HG03571 (cell line): ENCODE data around the gene F2.

Experiments
- ATAC-seq: cut with Tn5 transposase; IDR thresholded peaks from one replicate; pipeline ENCODE4 v1.9.1; 2021; ENCODE audit not compliant: unreplicated experiment

F2 gene

DNA sequence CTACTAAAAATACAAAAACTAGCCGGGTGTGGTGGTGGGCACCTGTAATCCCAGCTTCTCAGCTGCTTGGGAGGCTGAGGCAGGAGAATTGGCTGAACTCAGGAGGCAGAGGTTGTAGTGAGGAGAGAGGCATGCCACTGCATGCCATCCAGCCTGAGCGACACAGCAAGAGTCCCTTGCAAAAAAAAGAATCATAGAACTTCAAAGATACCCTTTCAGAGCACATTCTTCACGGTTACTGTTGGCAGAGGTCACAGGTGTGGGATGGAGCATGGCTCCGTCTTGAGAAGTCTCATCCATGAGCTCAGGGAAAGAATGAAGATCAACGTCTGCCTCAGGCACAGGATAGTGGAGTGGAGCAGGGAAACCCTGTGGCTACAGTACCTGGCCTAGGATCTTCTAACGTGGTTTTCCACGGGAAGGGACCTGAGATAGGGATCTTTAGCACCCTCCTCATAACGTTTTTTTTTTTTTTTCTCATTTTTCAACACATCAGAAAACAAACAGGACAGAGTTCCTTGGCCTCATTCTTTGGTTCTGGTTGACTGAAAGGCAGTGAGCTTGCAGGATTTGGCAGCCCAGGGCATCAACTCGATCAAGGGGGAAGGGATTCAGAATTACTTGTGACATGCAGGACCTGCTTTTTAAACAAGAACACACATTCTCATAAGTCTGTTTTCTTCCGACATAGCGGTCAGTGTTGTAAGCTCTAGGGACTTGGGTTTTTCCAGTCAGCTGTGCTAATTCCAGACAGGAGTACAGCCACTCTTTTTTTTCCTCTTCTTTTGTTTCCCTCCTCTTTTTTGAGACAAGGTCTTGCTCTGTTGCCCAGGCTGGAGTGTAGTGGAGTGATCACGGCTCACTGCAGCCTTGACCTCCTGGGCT is 22.8 kb downstream of the F2 start:
- ATAC-seq = no peak

- no peak for ATAC-seq
Observed at GRCh38 chr11:46743043-46743442, 24.0 kb downstream of the F2 start.

DNA sequence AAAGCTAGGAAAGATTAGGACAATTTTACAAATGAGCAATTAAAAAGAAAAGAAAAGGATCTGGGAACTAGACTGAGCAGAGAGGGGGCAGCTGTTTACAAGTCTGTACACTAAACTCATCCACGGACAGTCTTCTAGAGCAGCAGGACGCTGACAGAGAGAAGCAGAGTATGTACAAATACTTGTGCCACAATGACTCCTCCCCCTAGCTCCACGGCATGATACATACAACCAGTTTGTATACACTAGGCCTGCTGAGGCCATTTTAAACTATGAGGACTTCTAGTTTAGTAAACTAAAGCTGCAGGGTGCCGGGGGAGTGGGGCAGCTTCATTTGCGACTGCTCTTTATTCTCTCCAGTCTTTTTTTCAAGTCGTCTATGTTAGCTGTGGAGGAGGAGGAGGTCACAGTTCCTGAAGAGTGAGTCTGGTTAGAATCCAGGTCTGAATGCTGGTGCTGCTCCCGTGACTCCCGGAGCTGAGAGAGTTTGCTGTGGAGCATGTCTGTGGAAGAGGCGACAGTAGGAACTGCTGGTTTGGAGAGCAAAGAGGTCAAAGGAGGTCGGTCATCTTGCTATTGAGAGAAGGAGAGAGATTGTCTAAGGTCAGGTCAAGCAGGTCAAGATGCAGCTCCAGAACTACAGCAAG is 24.8 kb downstream of the F2 start:
- ATAC-seq = no peak

- ATAC-seq = no peak
Observed at GRCh38 chr11:46745328-46745727, 26.3 kb downstream of the F2 start.

DNA sequence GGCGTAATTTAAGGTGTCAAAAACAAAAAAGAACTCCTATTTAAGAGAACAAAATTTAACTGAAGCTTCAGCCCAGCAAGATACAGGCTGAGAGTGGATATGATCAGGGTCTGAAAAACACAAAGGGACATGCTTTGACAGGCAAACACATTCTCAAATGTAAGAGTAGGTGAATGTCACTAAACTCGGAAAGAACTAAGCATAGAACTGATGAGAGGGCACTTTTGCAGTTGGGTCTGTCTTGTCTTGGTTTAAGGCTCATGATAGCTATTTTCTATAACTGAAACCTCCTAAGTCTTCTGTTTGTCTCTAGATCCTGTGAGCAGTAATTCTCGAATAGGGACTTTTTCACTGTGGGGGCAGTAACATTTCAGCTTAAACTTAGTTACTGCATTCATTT is 27.0 kb downstream of the F2 start:
- no peak for ATAC-seq

DNA sequence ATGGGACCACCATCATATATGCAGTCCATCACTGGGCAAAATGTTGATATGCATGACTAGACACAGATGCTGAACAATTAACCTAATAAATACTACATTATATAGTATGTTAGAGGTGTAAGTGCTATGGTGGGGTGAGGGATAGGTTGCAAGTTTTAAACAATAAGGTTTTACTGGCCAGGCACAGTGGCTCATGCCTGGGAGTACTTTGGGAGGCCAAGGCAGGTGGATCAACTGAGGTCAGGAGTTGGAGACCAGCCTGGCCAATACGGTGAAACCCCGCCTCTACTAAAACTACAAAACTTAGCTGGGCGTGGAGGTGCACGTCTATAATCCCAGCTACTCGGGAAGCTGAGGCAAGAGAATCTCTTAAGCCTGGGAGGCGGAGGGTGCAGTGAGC is 28.1 kb downstream of the F2 start:
- ATAC-seq = no peak

GRCh38 chr11:46755962-46756361 is 36.9 kb downstream of the F2 start:
- ATAC-seq = no peak

- no peak for ATAC-seq
Observed at GRCh38 chr11:46759196-46759595, 40.2 kb downstream of the F2 start.

- no peak for ATAC-seq
Observed at GRCh38 chr11:46760429-46761128, 41.6 kb downstream of the F2 start.

- ATAC-seq = no peak
Observed at GRCh38 chr11:46761807-46762206, 42.8 kb downstream of the F2 start.

DNA sequence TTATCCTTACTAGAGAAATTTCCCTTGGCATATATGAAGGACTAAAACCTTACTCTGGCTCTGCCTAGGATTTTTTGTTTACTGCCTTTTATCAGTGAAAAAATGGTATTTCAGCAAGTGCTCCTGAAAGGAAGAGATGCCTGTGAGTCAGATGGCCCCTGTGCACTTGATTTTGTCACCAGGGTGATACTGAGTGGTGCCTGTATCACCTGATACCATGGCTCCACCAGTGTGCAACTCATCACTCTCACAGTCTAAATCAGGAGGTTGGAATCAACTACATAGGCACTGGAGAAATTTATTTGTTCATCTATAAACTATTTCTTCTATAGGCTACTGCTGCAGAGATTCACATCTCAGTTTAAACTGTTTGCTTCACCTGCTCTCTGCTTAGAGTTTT is 43.2 kb downstream of the F2 start:
- ATAC-seq = no peak

DNA sequence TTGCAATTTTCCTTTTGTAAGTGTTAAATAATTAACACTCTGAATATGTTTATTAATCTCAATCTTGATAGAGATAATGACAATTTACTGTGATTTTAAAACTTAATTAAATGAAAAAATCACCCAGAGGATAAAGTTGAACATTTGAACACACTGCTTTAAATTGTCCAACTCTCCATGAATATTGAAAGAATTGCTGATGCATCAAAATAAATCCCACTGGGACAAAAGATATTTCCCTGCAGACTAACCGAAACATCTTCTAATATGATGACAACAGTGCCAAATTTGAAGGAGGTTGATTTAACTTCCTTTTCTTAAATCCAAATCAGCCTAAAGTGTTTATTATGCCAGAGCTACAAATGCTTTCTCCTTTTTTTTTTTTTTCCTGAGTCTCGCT is 47.6 kb downstream of the F2 start:
- no peak for ATAC-seq

DNA sequence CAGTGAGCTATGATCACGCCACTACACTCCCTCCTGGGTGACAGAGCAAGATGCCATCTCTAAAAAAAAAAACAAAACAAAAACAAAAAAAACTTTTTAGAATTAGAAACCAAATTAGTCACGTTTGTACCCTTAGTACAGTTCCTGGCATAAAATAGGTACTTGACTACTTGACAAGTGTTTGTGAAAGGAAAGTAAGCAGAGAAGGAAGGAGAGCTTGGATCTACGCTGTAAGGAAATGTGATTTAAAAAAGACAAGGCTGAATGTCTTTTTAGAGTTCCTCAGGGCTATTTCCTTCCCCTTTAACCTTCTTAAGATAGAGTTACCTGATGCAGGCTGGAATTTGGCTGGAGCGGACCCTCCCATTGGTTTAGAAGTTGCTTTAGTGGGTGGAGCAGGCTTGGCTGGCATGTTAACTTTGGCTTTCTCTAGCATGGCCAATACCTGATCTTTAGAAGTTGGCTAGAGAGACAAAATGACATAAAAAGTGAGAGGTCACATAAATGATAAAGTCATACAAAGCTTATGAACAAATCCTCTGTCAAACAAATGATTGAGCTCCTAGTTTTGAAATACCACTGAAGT is 50.7 kb downstream of the F2 start:
- no peak for ATAC-seq

DNA sequence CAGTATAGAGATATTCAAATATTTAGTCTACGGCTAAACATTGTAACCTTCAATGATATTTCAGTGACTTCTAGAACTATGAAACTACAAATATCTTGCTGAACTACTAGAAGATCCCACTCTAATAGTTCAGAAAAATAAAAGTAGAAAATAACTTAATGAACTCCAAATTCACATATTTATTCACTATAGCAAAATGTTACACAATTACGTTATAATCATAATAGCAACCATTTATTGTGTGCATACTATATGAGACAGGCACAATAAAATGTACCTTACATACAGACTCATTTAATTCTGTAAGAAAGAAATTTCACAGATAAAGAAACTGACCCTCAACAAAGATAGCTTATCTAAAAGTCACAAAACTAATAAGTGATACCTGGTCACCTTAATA is 57.9 kb downstream of the F2 start:
- ATAC-seq = no peak

GRCh38 chr11:46778416-46778815 is 59.4 kb downstream of the F2 start:
- no peak for ATAC-seq
